LNCaP clone FGC (cell line): ENCODE results near the gene RFX2.

Experiments
- DNase-seq: peaks from one replicate; pipeline ENCODE4 v3.0.0-alpha.2; 2011; ENCODE audit warnings: low read depth
- H3K4me3 ChIP-seq: 2 replicates; pipeline ENCODE4 v1.5.1; 2011; ENCODE audit warnings: mild to moderate bottlenecking, low read depth, low read length, control low read depth
- CTCF ChIP-seq: IDR thresholded peaks from 2 replicates; pipeline ENCODE4 v1.5.1; 2012; ENCODE audit warnings: mild to moderate bottlenecking; ENCODE audit not compliant: control insufficient read depth, insufficient read depth; ENCODE audit errors: extremely low read depth

RFX2 gene

GRCh38 chr19:5996623-5997320 lies 113.5 kb downstream of the RFX2 start:
- no peak for DNase-seq
- no peak for TF ChIP-seq CTCF
- H3K4me3 ChIP-seq = no peak overlapping the region

GRCh38 chr19:5996102-5996501 lies 114.2 kb downstream of the RFX2 start:
- no peak overlapping the region for H3K4me3 ChIP-seq
- TF ChIP-seq CTCF = no peak
- DNase-seq = no peak

GRCh38 chr19:5995606-5996005 lies 114.7 kb downstream of the RFX2 start:
- no peak overlapping the region for H3K4me3 ChIP-seq
- DNase-seq = no peak
- TF ChIP-seq CTCF = no peak

GRCh38 chr19:5994405-5995165 lies 115.7 kb downstream of the RFX2 start:
- TF ChIP-seq CTCF = no peak
- H3K4me3 ChIP-seq = no peak overlapping the region
- DNase-seq = no peak

GRCh38 chr19:5993648-5994358 lies 116.5 kb downstream of the RFX2 start:
- no peak overlapping the region for H3K4me3 ChIP-seq
- TF ChIP-seq CTCF = no peak
- DNase-seq = no peak

- no peak for DNase-seq
- H3K4me3 ChIP-seq = no peak overlapping the region
- no peak for TF ChIP-seq CTCF
Measured at GRCh38 chr19:5993201-5993600, 117.1 kb downstream of the RFX2 start.
